HepG2 (cell line): Measurements from ENCODE around the gene NKAIN2. TPM values are rescaled to one million over a fixed set of nuclear protein-coding genes. Genes with fewer than 3 reads are reported as not detected.

Source experiments
- ATAC-seq: fragments of 200-7000 bp; cut with Tn5 transposase; 3 replicates; pipeline ENCODE4 v1.9.1; 2020; ENCODE audit warnings: mild to moderate bottlenecking, moderate library complexity
- BruUV-seq: library from RNA; stranded (reverse); fragments of 400-500 nt; replicated peaks from 2 replicates; lab custom pipeline; 2021; lab: Mats Ljungman, UMichigan
- CTCF ChIA-PET: fragments of 300-600 bp; formaldehyde crosslinking; extraction: SDS; loops from one replicate; lab custom pipeline; 2021; ENCODE audit warnings: low total read pairs, inconsistent platforms, low intra/inter-chr PET ratio; lab: Yijun Ruan, JAX
- POLR2A ChIA-PET: fragments of 350-600 bp; sonication (Branson Sonifier 250); formaldehyde crosslinking; loops from one replicate; lab custom pipeline; 2020; ENCODE audit warnings: antibody characterized with exemption, inconsistent platforms; lab: Yijun Ruan, JAX
- DNase-seq: peaks from one replicate; pipeline ENCODE4 v3.0.0-alpha.2; 2015; ENCODE audit warnings: low spot score
- FAIRE-seq: peaks from 3 replicates; lab custom pipeline; 2011; peaks lifted over from hg19 to GRCh38; lab: Jason Lieb, UNC
- H2AFZ ChIP-seq: one replicate; pipeline ENCODE4 v1.6.1; 2011; ENCODE audit warnings: low read length, inconsistent platforms
- H3K27ac ChIP-seq: fragments of 300-600 bp; 3 replicates; pipeline ENCODE4 v1.8.0; 2011; ENCODE audit warnings: mixed run types, mild to moderate bottlenecking, mixed read lengths, low read length, inconsistent platforms; ENCODE audit not compliant: insufficient read depth; ENCODE audit errors: extremely low read length
- H3K27me3 ChIP-seq, 2 experiments: fragments of 200-600 bp in 1 of 2; 2 replicates in 1 of 2; 3 replicates in 1 of 2; pipeline versions ENCODE4 v1.6.0 to v1.8.0; 2011; ENCODE audit warnings: low read length in 2 of 2, mild to moderate bottlenecking in 2 of 2, moderate library complexity in 2 of 2, inconsistent platforms in 1 of 2; ENCODE audit not compliant: insufficient read depth in 2 of 2, control insufficient read depth in 1 of 2
- H3K36me3 ChIP-seq, 2 experiments: fragments of 200-600 bp in 1 of 2; replicated peaks in 1 of 2; 2 replicates in 1 of 2; 3 replicates in 1 of 2; pipeline versions ENCODE4 v1.5.1 to v1.8.0; 2011; ENCODE audit warnings: low read length in 2 of 2, inconsistent platforms in 1 of 2; ENCODE audit not compliant: insufficient read depth in 2 of 2, control insufficient read depth in 1 of 2
- H3K4me1 ChIP-seq: 2 replicates; pipeline ENCODE4 v1.5.1; 2012; ENCODE audit warnings: low read length, inconsistent platforms; ENCODE audit not compliant: insufficient read depth
- H3K4me2 ChIP-seq: 2 replicates; pipeline ENCODE4 v1.6.0; 2011; ENCODE audit warnings: low read depth, low read length, inconsistent platforms
- H3K4me3 ChIP-seq, 3 experiments: fragments of 200-600 bp in 1 of 3; sonication (generic), shearing (Covaris generic) in 1 of 3; replicated peaks in 1 of 3; 2 replicates each; pipeline ENCODE4 v1.5.1; 2011 to 2016; ENCODE audit warnings: low read length in 3 of 3, inconsistent platforms in 2 of 3, low read depth in 2 of 3, mild to moderate bottlenecking in 2 of 3, control low read depth in 1 of 3, mixed read lengths in 1 of 3; ENCODE audit not compliant: insufficient read depth in 1 of 3
- H3K79me2 ChIP-seq: one replicate; pipeline ENCODE4 v1.6.1; 2011; ENCODE audit warnings: low read length, inconsistent platforms; ENCODE audit not compliant: insufficient read depth
- H3K9ac ChIP-seq: 2 replicates; pipeline ENCODE4 v1.6.0; 2011; ENCODE audit warnings: mild to moderate bottlenecking, low read depth, low read length, inconsistent platforms; ENCODE audit not compliant: insufficient read depth
- H3K9me3 ChIP-seq: 2 replicates; pipeline ENCODE4 v1.5.1; 2012; ENCODE audit warnings: mild to moderate bottlenecking, low read length
- H4K20me1 ChIP-seq: 2 replicates; pipeline ENCODE4 v1.6.0; 2011; ENCODE audit warnings: inconsistent platforms, mild to moderate bottlenecking, low read length, moderate library complexity; ENCODE audit not compliant: insufficient read depth
- AHDC1 ChIP-seq: sonication (generic); formaldehyde crosslinking; IDR thresholded peaks from 2 replicates; pipeline ENCODE4 v1.5.1; 2020; ENCODE audit warnings: mild to moderate bottlenecking, missing genetic modification reagents, borderline replicate concordance
- BORCS8-MEF2B ChIP-seq: sonication (generic); formaldehyde crosslinking; IDR thresholded peaks from 2 replicates; pipeline ENCODE4 v1.8.0; 2022; ENCODE audit warnings: mild to moderate bottlenecking, missing genetic modification reagents
- CEBPB ChIP-seq: IDR thresholded peaks from 2 replicates; pipeline ENCODE4 v1.6.1; 2011; ENCODE audit warnings: low read depth, low read length, improper control_type of control experiment, borderline replicate concordance
- ELF3 ChIP-seq: IDR thresholded peaks from 2 replicates; pipeline ENCODE4 v1.6.1; 2016; ENCODE audit warnings: missing genetic modification reagents, missing compliant biosample characterization
- HOMEZ ChIP-seq: IDR thresholded peaks from 2 replicates; pipeline ENCODE4 v1.6.1; 2016; ENCODE audit warnings: low read depth
- KLF16 ChIP-seq, 2 experiments: sonication (generic) in 1 of 2; formaldehyde crosslinking in 1 of 2; IDR thresholded peaks; 2 replicates each; pipeline versions ENCODE4 v1.6.1 to v1.8.0; 2016 to 2023; ENCODE audit warnings: missing genetic modification reagents in 2 of 2, missing compliant biosample characterization in 1 of 2
- KLF9 ChIP-seq: IDR thresholded peaks from 2 replicates; pipeline ENCODE4 v1.6.1; 2016; ENCODE audit warnings: low read depth
- MZF1 ChIP-seq: sonication (generic); formaldehyde crosslinking; IDR thresholded peaks from 2 replicates; pipeline ENCODE4 v1.8.1; 2023; ENCODE audit warnings: mild to moderate bottlenecking, missing genetic modification reagents, borderline replicate concordance
- NFE2L1 ChIP-seq: sonication (generic); formaldehyde crosslinking; IDR thresholded peaks from 2 replicates; pipeline ENCODE4 v1.4.0; 2020; ENCODE audit warnings: missing genetic modification reagents, mild to moderate bottlenecking, borderline replicate concordance
- NFRKB ChIP-seq: fragments of 450-650 bp; IDR thresholded peaks from 2 replicates; pipeline ENCODE4 v1.6.1; 2017
- RELA ChIP-seq: sonication (generic); formaldehyde crosslinking; IDR thresholded peaks from 2 replicates; pipeline ENCODE4 v1.4.0; 2020; ENCODE audit warnings: missing genetic modification reagents
- SALL2 ChIP-seq: sonication (generic); formaldehyde crosslinking; IDR thresholded peaks from 2 replicates; pipeline ENCODE4 v1.8.1; 2023; ENCODE audit warnings: mild to moderate bottlenecking, missing genetic modification reagents, inconsistent platforms
- TEAD3 ChIP-seq: optimal IDR thresholded peaks from 2 replicates; pipeline ENCODE3; 2016; ENCODE audit warnings: borderline replicate concordance
- ZNF280D ChIP-seq: sonication (generic); formaldehyde crosslinking; IDR thresholded peaks from 2 replicates; pipeline ENCODE4 v1.5.1; 2020; ENCODE audit warnings: mild to moderate bottlenecking, missing genetic modification reagents
- ZNF3 ChIP-seq: IDR thresholded peaks from 2 replicates; pipeline ENCODE4 v1.7.0; 2017; ENCODE audit warnings: inconsistent platforms
- ZNF772 ChIP-seq: sonication (generic); formaldehyde crosslinking; IDR thresholded peaks from 2 replicates; pipeline ENCODE4 v1.5.0; 2020; ENCODE audit warnings: mild to moderate bottlenecking, missing genetic modification reagents
- ZNF850 ChIP-seq: sonication (generic); formaldehyde crosslinking; conservative IDR thresholded peaks from 2 replicates; pipeline ENCODE4 v1.9.0; 2021; ENCODE audit warnings: mild to moderate bottlenecking, missing genetic modification reagents
- in situ Hi-C: cut with HindIII; loops from 2 replicates; pipeline ENCODE4 v1.10.0; 2017; ENCODE audit warnings: low pct_unique_long_range_greater_than_20kb; ENCODE audit not compliant: extremely low pct_ligation_motif_present
- intact Hi-C: fragments of 100-400 bp; cut with micrococcal nuclease; formaldehyde crosslinking; loops from one replicate; pipeline ENCODE4 v1.10.0; 2022; ENCODE audit not compliant: unreplicated experiment
- polyA plus RNA-seq, 8 experiments: library from polyadenylated mRNA; depleted of rRNA in 3 of 8; stranded (reverse) in 7 of 8; unstranded in 1 of 8; fragments of >200 nt; fragmentation: Illumina TruSeq in 4 of 8; extraction: Trizol in 4 of 8; gene quantifications; 2 replicates each; pipeline versions ENCODE4 v1.2.1 to v1.2.3, GENCODE V29; 2011 to 2016; ENCODE audit warnings: low read depth in 4 of 8, missing spikeins in 1 of 8, mixed read lengths in 1 of 8; ENCODE audit not compliant: insufficient read depth in 1 of 8
- total RNA-seq, 5 experiments: library from RNA; depleted of rRNA; stranded (reverse); fragments of >200 nt; fragmentation: Illumina TruSeq; extraction: Trizol; gene quantifications; 2 replicates each; pipeline ENCODE4 v1.2.3, GENCODE V29; 2016; ENCODE audit warnings: low read depth in 1 of 5

The NKAIN2 gene
- total and polyA plus RNA-seq, 2 of the 13 experiments (the other 11 are each of a cell fraction or from before 2014, with no cell fraction given) = not detected

GRCh38 chr6:124797224-124797623, 993.6 kb downstream of the NKAIN2 start:
- no peak overlapping the region for H3K4me3 ChIP-seq
- ChIA-PET POLR2A (no interaction called here), CTCF (no interaction called here)
- no peak for DNase-seq
- H2AFZ ChIP-seq = no peak overlapping the region
- H3K27ac ChIP-seq = no peak overlapping the region
- H3K4me2 ChIP-seq = no peak overlapping the region
- in situ Hi-C loops = loop anchor here (25.0 kb wide), 1 partner anchor 985 kb away; the partner anchor contains the start of gene NKAIN2
- BruUV-seq = no TSS peak
- H3K27me3 ChIP-seq = no peaks in the 10 kb centered on the region
- no peaks in the 10 kb centered on the region for H3K9me3 ChIP-seq
- H3K9ac ChIP-seq = no peak overlapping the region
- no peak for ATAC-seq
- H3K36me3 ChIP-seq = no peaks in the 10 kb centered on the region
- H3K79me2 ChIP-seq = no peaks in the 10 kb centered on the region
- H3K4me1 ChIP-seq = no peaks in the 10 kb centered on the region
- intact Hi-C loops = no loop called here
- no peak for TF ChIP-seq ZNF3
- TF ChIP-seq TEAD3 (CRISPR knock-in tag) = no peak
- TF ChIP-seq ZNF850 (CRISPR knock-in tag) = no peak
- no peak for TF ChIP-seq ZNF280D (CRISPR knock-in tag)
- TF ChIP-seq AHDC1 (CRISPR knock-in tag) = no peak
- no peak for TF ChIP-seq NFRKB
- TF ChIP-seq MZF1 (CRISPR knock-in tag) = no peak
- TF ChIP-seq RELA = no peak
- no peak for TF ChIP-seq KLF9 (CRISPR knock-in tag)
- TF ChIP-seq HOMEZ (CRISPR knock-in tag) = no peak
- no peak for TF ChIP-seq BORCS8-MEF2B (CRISPR knock-in tag)
- no peak for TF ChIP-seq SALL2 (CRISPR knock-in tag)
- TF ChIP-seq NFE2L1 = no peak
- TF ChIP-seq ZNF772 = no peak
- TF ChIP-seq CEBPB = no peak
- no peak for TF ChIP-seq ELF3
- TF ChIP-seq KLF16 (CRISPR knock-in tag; IDR thresholded peaks at IDR 0.05) = no peak
- TF ChIP-seq, all 625 proteins: peak for 0
- FAIRE-seq = no peak
- H4K20me1 ChIP-seq = no peaks in the 10 kb centered on the region
